ENCODE measurements around the gene CXCL8. TPM values are rescaled to one million over a fixed set of nuclear protein-coding genes. Genes with fewer than 3 reads are reported as not detected.
A peak's percentile ranks its signal among the peaks of the same experiment; 100 is the strongest.

CXCL8 gene
- total and polyA plus RNA-seq, 10 donors, result 0.28 to 28.4 (median 0.77) TPM

DNA sequence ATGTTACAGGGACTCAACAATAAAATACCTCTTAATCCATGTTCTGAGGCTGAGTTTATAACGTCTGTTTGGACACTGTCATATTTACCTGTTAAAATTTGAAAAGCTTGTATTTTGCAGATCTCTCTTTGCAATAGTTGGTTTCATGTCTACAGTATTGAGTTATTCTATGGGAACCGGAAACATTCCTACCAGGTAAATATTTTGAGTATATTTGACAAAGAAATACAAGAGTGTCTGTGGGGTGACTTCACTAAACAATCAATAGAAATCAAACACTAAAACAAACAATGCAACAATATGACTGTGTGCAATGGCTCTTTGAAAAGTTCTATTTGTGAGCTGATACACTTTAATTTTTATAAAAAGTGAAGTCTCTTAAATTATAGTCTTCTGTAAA is 47.7 kb upstream of the CXCL8 start:
- intact Hi-C loops (cut with DNase I; ENCODE audit: low total_unique reads), result no loop called here
- no peak for DNase-seq
- no peak overlapping the region for H3K27ac ChIP-seq
- H3K4me3 ChIP-seq, result no peak overlapping the region
- peaks cover 0 to 6% (median 0%) of the 10 kb centered on the region in 8 donors for H3K9me3 ChIP-seq
- 89 to 95% (median 94%) methylated on average over 2 of the region's 2 CpGs for WGBS, 5 donors
- H3K27me3 ChIP-seq (replicated peaks in 1 of 7), result no peaks in the 10 kb centered on the region
- H3K4me1 ChIP-seq, result no peaks in the 10 kb centered on the region
- TF ChIP-seq POLR2A (IDR thresholded peaks at IDR 0.05) (no peak), POLR2AphosphoS5 (IDR thresholded peaks at IDR 0.05) (no peak)
- TF ChIP-seq, protein P1, sequence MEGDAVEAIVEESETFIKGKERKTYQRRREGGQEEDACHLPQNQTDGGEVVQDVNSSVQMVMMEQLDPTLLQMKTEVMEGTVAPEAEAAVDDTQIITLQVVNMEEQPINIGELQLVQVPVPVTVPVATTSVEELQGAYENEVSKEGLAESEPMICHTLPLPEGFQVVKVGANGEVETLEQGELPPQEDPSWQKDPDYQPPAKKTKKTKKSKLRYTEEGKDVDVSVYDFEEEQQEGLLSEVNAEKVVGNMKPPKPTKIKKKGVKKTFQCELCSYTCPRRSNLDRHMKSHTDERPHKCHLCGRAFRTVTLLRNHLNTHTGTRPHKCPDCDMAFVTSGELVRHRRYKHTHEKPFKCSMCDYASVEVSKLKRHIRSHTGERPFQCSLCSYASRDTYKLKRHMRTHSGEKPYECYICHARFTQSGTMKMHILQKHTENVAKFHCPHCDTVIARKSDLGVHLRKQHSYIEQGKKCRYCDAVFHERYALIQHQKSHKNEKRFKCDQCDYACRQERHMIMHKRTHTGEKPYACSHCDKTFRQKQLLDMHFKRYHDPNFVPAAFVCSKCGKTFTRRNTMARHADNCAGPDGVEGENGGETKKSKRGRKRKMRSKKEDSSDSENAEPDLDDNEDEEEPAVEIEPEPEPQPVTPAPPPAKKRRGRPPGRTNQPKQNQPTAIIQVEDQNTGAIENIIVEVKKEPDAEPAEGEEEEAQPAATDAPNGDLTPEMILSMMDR (IDR thresholded peaks at IDR 0.05 in 8 of 11, conservative IDR thresholded peaks at IDR 0.05 in 3 of 11), result no peak
- H3K36me3 ChIP-seq, result no peaks in the 10 kb centered on the region

DNA sequence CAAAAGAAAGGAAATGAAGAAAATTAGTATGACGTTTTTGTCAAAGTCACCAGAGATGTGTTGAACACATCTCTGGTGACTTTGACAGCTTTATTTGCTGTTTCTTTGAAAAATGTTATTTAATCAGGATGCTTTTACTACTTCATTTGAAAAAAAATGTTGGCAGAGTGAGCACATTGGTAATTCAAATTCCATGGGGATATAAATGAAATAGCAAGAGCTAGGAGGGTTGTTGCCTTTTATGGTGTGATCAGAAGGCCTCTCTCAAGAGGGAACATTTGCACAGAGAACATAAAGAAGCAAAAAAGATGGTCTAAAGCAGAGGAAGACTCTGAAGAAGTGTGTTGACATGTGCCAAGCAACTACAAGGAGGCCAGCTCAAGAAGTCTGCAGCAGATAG is 46.6 kb upstream of the CXCL8 start:
- Histone ChIP-seq H3K36me3 (no peaks in the 10 kb centered on the region), H3K27me3 (replicated peaks in 1 of 7) (no peaks in the 10 kb centered on the region), H3K9me3 (peaks cover 0 to 6% (median 0%) of the 10 kb centered on the region in 8 donors), H3K4me3 (no peak overlapping the region), H3K4me1 (no peaks in the 10 kb centered on the region), H3K27ac (no peak overlapping the region)
- TF ChIP-seq POLR2A (IDR thresholded peaks at IDR 0.05), result no peak
- TF ChIP-seq POLR2AphosphoS5 (IDR thresholded peaks at IDR 0.05), result no peak
- TF ChIP-seq, protein P1 (IDR thresholded peaks at IDR 0.05 in 8 of 11, conservative IDR thresholded peaks at IDR 0.05 in 3 of 11), result no peak
- DNase-seq, result no peak
- intact Hi-C loops (cut with DNase I; ENCODE audit: low total_unique reads), result no loop called here
- WGBS, 5 donors, result 70 to 94% (median 76%) methylated on average over 1 of the region's 1 CpG

DNA sequence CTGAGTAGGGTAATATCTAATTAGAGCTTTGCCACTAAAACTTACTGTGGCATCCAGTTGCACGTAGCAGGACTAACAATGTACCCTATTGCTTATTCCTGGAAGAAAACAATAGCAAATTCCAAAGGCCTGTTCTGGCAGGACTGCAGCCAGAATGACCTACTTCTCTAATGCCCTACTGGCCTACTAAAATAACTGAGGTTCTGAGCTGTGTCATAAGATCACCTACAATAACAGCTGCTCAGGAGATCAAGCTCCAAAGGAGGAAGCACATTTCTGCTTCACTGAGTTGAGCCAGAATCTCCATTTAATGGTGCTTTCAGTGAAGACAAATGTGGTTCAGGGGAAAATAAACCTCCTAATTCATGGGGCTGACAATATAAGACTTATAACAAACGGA is 42.2 kb upstream of the CXCL8 start:
- TF ChIP-seq, protein P1 (IDR thresholded peaks at IDR 0.05 in 8 of 11, conservative IDR thresholded peaks at IDR 0.05 in 3 of 11), result no peak
- no peak for TF ChIP-seq POLR2A (IDR thresholded peaks at IDR 0.05)
- TF ChIP-seq POLR2AphosphoS5 (IDR thresholded peaks at IDR 0.05), result no peak

DNA sequence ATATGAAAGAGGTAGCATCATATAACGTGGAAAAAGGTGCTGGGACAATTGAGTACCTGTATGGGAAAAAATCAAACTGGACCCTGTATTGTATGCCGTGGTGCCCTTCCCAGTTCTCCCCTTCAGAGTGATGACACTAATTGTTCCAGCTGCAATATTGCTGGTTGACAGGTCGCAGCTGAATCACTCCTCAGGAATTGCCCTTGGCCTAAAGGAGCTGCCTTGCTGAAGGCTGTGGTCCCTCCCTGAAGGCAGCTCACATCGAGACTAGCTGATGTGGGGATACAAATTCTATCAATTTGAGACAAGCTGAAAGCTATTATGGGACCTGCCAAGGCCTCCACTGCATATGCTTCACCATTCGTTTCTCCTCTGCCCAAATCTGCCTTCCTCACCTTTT is 39.3 kb upstream of the CXCL8 start:
- Histone ChIP-seq H3K9me3 (no peaks in the 10 kb centered on the region), H3K27ac (peak overlapping the region in 3 of 8 donors; percentile 27 to 85 (median 84)), H3K4me1 (peaks cover 5 to 21% (median 10%) of the 10 kb centered on the region in 6 donors), H3K4me3 (no peak overlapping the region), H3K36me3 (no peaks in the 10 kb centered on the region), H3K27me3 (replicated peaks in 1 of 7) (no peaks in the 10 kb centered on the region)
- TF ChIP-seq POLR2AphosphoS5 (IDR thresholded peaks at IDR 0.05) (no peak), POLR2A (IDR thresholded peaks at IDR 0.05) (no peak)
- TF ChIP-seq, protein P1 (IDR thresholded peaks at IDR 0.05 in 8 of 11, conservative IDR thresholded peaks at IDR 0.05 in 3 of 11), result no peak
- DNase-seq, result no peak
- intact Hi-C loops (cut with DNase I; ENCODE audit: low total_unique reads), result no loop called here
- 73 to 88% (median 88%) methylated on average over 5 of the region's 5 CpGs for WGBS, 5 donors

More for the DNA sequence above, 42.2 kb upstream of the CXCL8 start:
- Histone ChIP-seq H3K36me3 (no peaks in the 10 kb centered on the region), H3K27ac (no peak overlapping the region), H3K4me3 (no peak overlapping the region), H3K9me3 (no peaks in the 10 kb centered on the region), H3K27me3 (replicated peaks in 1 of 7) (no peaks in the 10 kb centered on the region), H3K4me1 (peaks cover 0 to under 1% (median 0%) of the 10 kb centered on the region in 6 donors)
- intact Hi-C loops (cut with DNase I; ENCODE audit: low total_unique reads), result no loop called here
- no peak for DNase-seq
- WGBS, 5 donors, result 62 to 79% (median 71%) methylated on average over 2 of the region's 2 CpGs

Data from spleen (tissue), 11 donors.